Measurements from ENCODE around the gene PLAGL2. TPM values are rescaled to one million over a fixed set of nuclear protein-coding genes. Genes with fewer than 3 reads are reported as not detected.

The PLAGL2 gene
- total RNA-seq, 2 experiments from 2014 or later, result 9.8 to 40.3 TPM

- POLR2A ChIA-PET, result no interaction called here
- no TSS peak for BruUV-seq (replicated peaks)
- H3K4me1 ChIP-seq (ENCODE audit: insufficient read depth, low read length, poor library complexity, severe bottlenecking), result peaks cover 23% of the 10 kb centered on the region
These were observed 29.3 kb upstream of the PLAGL2 start for GRCh38 chr20:32236819-32237218.

GRCh38 chr20:32236048-32236533 lies 28.5 kb upstream of the PLAGL2 start:
- intact Hi-C loops (cut with micrococcal nuclease; ENCODE audit: unreplicated experiment), result no loop called here
- Histone ChIP-seq H3K36me3 (ENCODE audit: insufficient read depth, low read length) (peaks cover 65% of the 10 kb centered on the region), H3K4me2 (ENCODE audit: low read length) (no peak overlapping the region), H3K9me3 (ENCODE audit: low read length) (no peaks in the 10 kb centered on the region), H3K4me1 (ENCODE audit: insufficient read depth, low read length, poor library complexity, severe bottlenecking) (peaks cover 21% of the 10 kb centered on the region), H3K4me3 (ENCODE audit: low read depth, low read length, poor library complexity, severe bottlenecking) (no peak overlapping the region), H2AFZ (ENCODE audit: low read length) (no peak overlapping the region), H3K79me2 (ENCODE audit: insufficient read depth, low read depth, low read length) (no peaks in the 10 kb centered on the region), H3K9me2 (ENCODE audit: insufficient read depth, low read length) (no peaks in the 10 kb centered on the region), H3K27ac (ENCODE audit: low read depth, low read length, poor library complexity, severe bottlenecking) (no peak overlapping the region), H4K20me1 (ENCODE audit: insufficient read depth, low read length) (no peaks in the 10 kb centered on the region)
- ChIA-PET CTCF (ENCODE audit: unreplicated experiment) (no interaction called here), POLR2A (interaction anchor here (0.6 kb wide), 1 partner anchor 135 kb away, joined by 4 read pairs; no protein-coding TSS in a partner anchor)
- no TSS peak for BruUV-seq (replicated peaks)
- DNase-seq (ENCODE audit: low spot score), result no peak
- TF ChIP-seq CTCF (conservative IDR thresholded peaks at IDR 0.05; ENCODE audit: low read length) (no peak), EZH2phosphoT487 (IDR thresholded peaks at IDR 0.05; ENCODE audit: borderline replicate concordance, low read depth, low read length) (no peak)

More at GRCh38 chr20:32236819-32237218, 29.3 kb upstream of the PLAGL2 start:
- no peaks in the 10 kb centered on the region for H3K79me2 ChIP-seq (ENCODE audit: insufficient read depth, low read depth, low read length)
- H3K36me3 ChIP-seq (ENCODE audit: insufficient read depth, low read length), result peaks cover 58% of the 10 kb centered on the region
- TF ChIP-seq CTCF (conservative IDR thresholded peaks at IDR 0.05; ENCODE audit: low read length), result no peak
- no peak for TF ChIP-seq EZH2phosphoT487 (IDR thresholded peaks at IDR 0.05; ENCODE audit: borderline replicate concordance, low read depth, low read length)
- DNase-seq (ENCODE audit: low spot score), result no peak
- H3K4me3 ChIP-seq (ENCODE audit: low read depth, low read length, poor library complexity, severe bottlenecking), result no peak overlapping the region
- H3K9me2 ChIP-seq (ENCODE audit: insufficient read depth, low read length), result no peaks in the 10 kb centered on the region
- CTCF ChIA-PET (ENCODE audit: unreplicated experiment), result no interaction called here
- no peaks in the 10 kb centered on the region for H3K9me3 ChIP-seq (ENCODE audit: low read length)
- H3K4me2 ChIP-seq (ENCODE audit: low read length), result no peak overlapping the region
- intact Hi-C loops (cut with micrococcal nuclease; ENCODE audit: unreplicated experiment), result no loop called here
- no peak overlapping the region for H3K27ac ChIP-seq (ENCODE audit: low read depth, low read length, poor library complexity, severe bottlenecking)
- no peaks in the 10 kb centered on the region for H4K20me1 ChIP-seq (ENCODE audit: insufficient read depth, low read length)
- H2AFZ ChIP-seq (ENCODE audit: low read length), result no peak overlapping the region

GRCh38 chr20:32235331-32236047 lies 27.9 kb upstream of the PLAGL2 start:
- Histone ChIP-seq H3K27ac (ENCODE audit: low read depth, low read length, poor library complexity, severe bottlenecking) (no peak overlapping the region), H3K9me2 (ENCODE audit: insufficient read depth, low read length) (no peaks in the 10 kb centered on the region), H3K9me3 (ENCODE audit: low read length) (no peaks in the 10 kb centered on the region), H3K4me1 (ENCODE audit: insufficient read depth, low read length, poor library complexity, severe bottlenecking) (peaks cover 15% of the 10 kb centered on the region), H2AFZ (ENCODE audit: low read length) (no peak overlapping the region), H3K4me2 (ENCODE audit: low read length) (no peak overlapping the region), H3K4me3 (ENCODE audit: low read depth, low read length, poor library complexity, severe bottlenecking) (no peak overlapping the region), H4K20me1 (ENCODE audit: insufficient read depth, low read length) (no peaks in the 10 kb centered on the region), H3K79me2 (ENCODE audit: insufficient read depth, low read depth, low read length) (no peaks in the 10 kb centered on the region), H3K36me3 (ENCODE audit: insufficient read depth, low read length) (peaks cover 71% of the 10 kb centered on the region)
- no TSS peak for BruUV-seq (replicated peaks)
- DNase-seq (ENCODE audit: low spot score), result no peak
- CTCF ChIA-PET (ENCODE audit: unreplicated experiment), result no interaction called here
- POLR2A ChIA-PET, result no interaction called here
- intact Hi-C loops (cut with micrococcal nuclease; ENCODE audit: unreplicated experiment), result no loop called here
- TF ChIP-seq EZH2phosphoT487 (IDR thresholded peaks at IDR 0.05; ENCODE audit: borderline replicate concordance, low read depth, low read length), result no peak
- no peak for TF ChIP-seq CTCF (conservative IDR thresholded peaks at IDR 0.05; ENCODE audit: low read length)
